DMS79 (cell line): Measurements from ENCODE around the gene GPNMB.
A peak's percentile ranks its signal among the peaks of the same experiment; 100 is the strongest.
"Not testable (repeated sequence)": the region's sequence is repeated elsewhere in the genome, so short reads cannot be mapped to it uniquely, and the experiment has no call there.

ENCODE experiments used
- DNase-seq: peaks from one replicate; lab custom pipeline; 2025; lab: John Stamatoyannopoulos, UW

The GPNMB gene

GRCh38 chr7:23246555-23246954, at the start of gene GPNMB:
Gene GPNMB, plus strand, starts transcription at chr7:23246775. Its CDS starts 83 bp downstream, at chr7:23246858.
- no peak for DNase-seq

GRCh38 chr7:23197745-23198144, 48.8 kb upstream of the GPNMB start:
- not testable (repeated sequence) for DNase-seq

- DNase-seq, result no peak
Measured at GRCh38 chr7:23200331-23200730, 46.2 kb upstream of the GPNMB start.

- no peak for DNase-seq
Measured at GRCh38 chr7:23204241-23204640, 42.3 kb upstream of the GPNMB start.

- no peak for DNase-seq
Measured at GRCh38 chr7:23205577-23205908, 41.0 kb upstream of the GPNMB start.

- no peak for DNase-seq
Measured at GRCh38 chr7:23205909-23206767, 40.4 kb upstream of the GPNMB start.

GRCh38 chr7:23207021-23207420, 39.6 kb upstream of the GPNMB start:
- no peak for DNase-seq

- no peak for DNase-seq
Measured at GRCh38 chr7:23207884-23208283, 38.7 kb upstream of the GPNMB start.

GRCh38 chr7:23208316-23208715, 38.3 kb upstream of the GPNMB start:
- no peak for DNase-seq

GRCh38 chr7:23210506-23210905, 36.1 kb upstream of the GPNMB start:
- no peak for DNase-seq

GRCh38 chr7:23211589-23211988, 35.0 kb upstream of the GPNMB start:
- no peak for DNase-seq

GRCh38 chr7:23212395-23212794, 34.2 kb upstream of the GPNMB start:
- DNase-seq, result no peak

- no peak for DNase-seq
Measured at GRCh38 chr7:23212841-23213240, 33.7 kb upstream of the GPNMB start.

- DNase-seq, result no peak
Measured at GRCh38 chr7:23213755-23214154, 32.8 kb upstream of the GPNMB start.

GRCh38 chr7:23214423-23214822, 32.2 kb upstream of the GPNMB start:
- DNase-seq, result no peak

GRCh38 chr7:23214938-23215337, 31.6 kb upstream of the GPNMB start:
- no peak for DNase-seq

- no peak for DNase-seq
Measured at GRCh38 chr7:23216021-23216420, 30.6 kb upstream of the GPNMB start.

GRCh38 chr7:23218196-23218595, 28.4 kb upstream of the GPNMB start:
- no peak for DNase-seq

- DNase-seq, result peak; percentile 18
Measured at GRCh38 chr7:23220690-23221305, 25.8 kb upstream of the GPNMB start.

- DNase-seq, result no peak
Measured at GRCh38 chr7:23222439-23223030, 24.0 kb upstream of the GPNMB start.

- not testable (repeated sequence) for DNase-seq
Measured at GRCh38 chr7:23224364-23224763, 22.2 kb upstream of the GPNMB start.

GRCh38 chr7:23226844-23227450, 19.6 kb upstream of the GPNMB start:
- no peak for DNase-seq

GRCh38 chr7:23228412-23228811, 18.2 kb upstream of the GPNMB start:
- no peak for DNase-seq
